ENCODE data around the gene QPCTL.
"Not testable (repeated sequence)": the region's sequence is repeated elsewhere in the genome, so short reads cannot be mapped to it uniquely, and the experiment has no call there.

QPCTL gene

DNA sequence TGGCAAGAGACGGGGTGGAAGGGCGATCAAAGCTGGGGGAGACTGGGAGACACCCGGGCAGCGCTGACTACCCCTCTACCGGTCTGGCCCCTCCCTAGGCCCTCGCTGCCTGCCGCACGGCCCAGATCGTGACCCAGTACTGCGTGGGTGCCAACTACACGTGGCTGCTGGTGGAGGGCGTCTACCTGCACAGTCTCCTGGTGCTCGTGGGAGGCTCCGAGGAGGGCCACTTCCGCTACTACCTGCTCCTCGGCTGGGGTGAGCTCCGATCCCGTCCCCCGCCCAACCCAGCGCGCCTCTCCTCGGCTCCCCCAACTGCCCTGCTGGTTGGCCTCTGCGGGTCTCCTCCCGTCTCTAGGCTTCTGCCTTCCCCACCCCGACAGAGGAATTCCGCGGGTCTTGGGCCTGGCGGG, 15.6 kb upstream of the QPCTL start:
- no peak for DNase-seq

DNA sequence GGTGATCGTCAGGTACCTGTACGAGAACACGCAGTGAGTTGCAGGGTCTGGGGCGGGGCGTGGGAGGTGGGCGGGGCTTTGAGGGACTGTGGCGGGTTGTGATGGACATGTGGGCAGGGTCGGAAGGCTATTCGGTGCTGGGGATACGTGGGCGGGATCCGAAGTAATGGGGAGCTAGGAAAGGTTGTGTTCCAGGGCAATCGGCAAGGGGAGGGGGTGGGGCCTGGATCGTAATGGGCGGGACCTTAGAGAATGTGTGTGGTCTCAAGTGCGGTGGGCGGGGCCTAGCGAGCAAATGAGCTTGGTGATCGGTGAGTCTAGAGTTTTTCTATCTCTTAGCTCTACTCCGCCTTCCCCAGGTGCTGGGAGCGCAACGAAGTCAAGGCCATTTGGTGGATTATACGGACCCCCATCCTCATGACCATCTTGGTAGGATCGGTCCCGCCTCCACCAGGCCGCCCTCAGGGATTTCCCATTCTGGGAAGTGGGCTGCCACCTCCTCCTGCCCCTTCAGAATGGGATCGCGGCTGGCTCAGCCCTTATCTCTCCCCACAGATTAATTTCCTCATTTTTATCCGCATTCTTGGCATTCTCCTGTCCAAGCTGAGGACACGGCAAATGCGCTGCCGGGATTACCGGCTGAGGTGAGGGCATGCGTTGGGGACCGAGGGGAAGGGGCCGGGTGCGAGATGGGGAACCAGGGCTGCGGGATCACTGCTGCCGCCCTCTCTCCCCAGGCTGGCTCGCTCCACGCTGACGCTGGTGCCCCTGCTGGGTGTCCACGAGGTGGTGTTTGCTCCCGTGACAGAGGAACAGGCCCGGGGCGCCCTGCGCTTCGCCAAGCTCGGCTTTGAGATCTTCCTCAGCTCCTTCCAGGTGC, 14.9 kb upstream of the QPCTL start:
- DNase-seq = peak; percentile 63

DNA sequence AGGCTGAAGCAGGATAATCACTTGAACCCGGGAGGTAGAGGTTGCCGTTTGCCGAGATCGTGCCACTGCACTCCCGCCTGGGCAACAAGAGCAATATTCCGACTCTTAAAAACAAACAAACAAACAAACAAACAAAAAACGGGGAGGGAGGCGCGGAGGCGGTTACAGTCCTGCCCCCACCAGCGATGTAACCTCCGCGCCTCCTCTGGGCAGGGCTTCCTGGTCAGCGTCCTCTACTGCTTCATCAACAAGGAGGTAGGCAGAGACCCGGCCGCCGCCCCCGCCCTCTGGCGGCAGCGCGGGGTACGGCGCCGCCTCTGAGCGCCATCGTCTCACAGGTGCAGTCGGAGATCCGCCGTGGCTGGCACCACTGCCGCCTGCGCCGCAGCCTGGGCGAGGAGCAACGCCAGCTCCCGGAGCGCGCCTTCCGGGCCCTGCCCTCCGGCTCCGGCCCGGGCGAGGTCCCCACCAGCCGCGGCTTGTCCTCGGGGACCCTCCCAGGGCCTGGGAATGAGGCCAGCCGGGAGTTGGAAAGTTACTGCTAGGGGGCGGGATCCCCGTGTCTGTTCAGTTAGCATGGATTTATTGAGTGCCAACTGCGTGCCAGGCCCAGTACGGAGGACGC, 11.0 kb upstream of the QPCTL start:
- peak; percentile 72 for DNase-seq

DNA sequence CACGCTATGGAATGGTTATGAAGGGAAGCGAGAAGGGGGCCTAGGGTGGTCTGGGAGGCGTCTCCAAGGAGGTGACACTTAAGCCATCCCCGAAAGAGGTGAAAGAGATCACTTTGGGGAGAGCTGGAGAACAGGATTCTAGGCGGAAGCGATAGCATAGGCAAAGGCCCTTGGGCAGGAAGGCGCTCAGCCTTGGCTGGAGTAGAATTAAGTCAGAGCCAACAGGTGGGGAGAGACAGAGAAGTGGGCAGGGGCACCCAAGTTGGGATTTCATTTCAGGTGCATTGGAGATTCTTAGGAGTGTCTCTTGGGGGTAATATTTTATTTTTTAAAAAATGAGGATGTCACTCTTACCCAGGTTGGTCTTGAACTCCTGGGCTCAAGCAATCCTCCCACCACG, 10.3 kb upstream of the QPCTL start:
- DNase-seq = no peak

DNA sequence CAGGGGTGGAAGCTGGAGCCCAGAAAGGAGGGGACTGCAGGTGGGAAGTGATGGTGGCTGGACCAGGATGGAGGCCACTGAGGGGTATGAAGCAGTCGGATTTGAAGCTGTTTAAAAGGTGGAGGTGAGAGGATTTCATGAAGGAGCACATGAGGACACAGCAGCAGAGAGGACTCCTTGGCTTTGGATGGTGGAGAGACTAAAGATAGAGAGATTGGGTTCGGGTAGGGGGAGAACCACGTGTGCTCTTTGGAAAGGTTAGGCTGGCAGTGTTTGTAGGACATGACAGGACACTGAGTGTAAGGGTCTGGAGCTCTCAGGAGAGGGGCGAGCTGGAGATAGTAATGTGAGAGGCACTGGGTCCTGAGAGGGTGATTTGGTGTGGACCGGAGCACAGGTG, 9.6 kb upstream of the QPCTL start:
- no peak for DNase-seq

DNA sequence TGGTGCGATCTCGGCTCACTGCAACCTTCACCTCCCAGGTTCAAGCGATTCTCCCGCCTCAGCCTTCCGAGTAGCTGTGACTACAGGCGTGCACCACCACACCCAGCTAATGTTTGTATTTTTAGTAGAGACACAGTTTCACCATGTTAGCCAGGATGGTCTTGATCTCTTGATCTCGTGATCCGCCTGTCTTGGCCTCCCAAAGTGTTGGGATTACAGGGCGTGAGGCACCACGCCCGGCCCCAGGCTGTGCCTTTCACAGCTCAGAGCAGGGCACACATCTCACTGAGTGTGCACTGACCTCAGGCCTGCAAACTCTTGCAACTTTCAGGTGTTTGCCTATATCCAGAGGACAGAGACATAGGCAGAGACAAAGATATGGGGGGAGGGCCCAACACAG, 7.4 kb upstream of the QPCTL start:
- not testable (repeated sequence) for DNase-seq

DNA sequence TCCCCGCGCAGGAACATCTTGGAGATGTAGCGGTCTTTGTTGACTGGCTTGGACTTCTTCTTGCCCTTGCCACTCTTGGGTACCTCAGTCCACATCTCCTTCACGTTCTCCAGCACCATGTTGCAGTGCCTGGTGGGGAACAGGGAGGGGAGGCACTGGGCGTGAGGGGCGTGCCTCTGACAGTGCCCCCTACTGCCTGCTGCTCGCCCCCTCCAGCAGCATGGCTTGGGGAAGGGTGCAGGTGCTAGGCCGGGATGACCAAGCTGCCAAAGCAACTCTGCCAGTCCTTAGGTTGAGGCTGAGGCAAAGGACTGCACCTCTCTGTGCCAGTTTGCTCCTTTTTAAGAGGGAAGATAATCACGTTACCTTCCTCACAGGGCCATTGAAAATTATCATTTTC, 4.9 kb upstream of the QPCTL start:
- DNase-seq = no peak

DNA sequence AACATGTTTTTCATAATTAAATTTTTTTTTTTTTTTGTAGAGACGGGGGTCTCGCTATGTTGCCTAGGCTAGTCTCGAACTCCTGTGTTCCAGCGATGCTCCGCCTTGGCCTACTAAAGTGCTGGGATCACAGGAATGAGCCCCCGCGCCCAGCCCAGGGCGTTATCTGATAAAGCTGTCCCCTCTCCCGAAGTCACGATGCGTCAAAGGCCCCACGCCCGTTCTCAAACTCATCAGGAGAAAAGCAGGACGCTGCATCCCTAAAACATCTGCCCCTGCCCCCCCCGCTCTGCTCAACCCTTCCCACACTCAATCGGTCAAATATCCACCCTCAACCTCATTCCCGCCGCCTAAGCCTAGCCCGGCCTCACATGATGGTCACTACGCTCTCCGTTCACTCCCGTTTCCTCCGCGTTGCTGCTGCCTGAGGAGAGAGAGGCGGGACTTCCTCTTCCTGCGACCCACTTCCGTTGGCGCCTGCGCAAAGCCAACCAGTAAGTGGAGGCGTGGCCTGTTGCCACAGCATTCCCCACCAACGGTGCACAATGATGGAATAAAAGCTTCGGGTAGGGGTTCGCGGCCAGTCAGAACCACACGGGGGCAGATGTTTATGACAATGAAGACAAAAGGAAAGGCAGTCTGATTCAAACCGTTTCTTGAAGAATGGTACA, 815 bp upstream of the QPCTL start, which contains the start of gene SNRPD2:
Gene SNRPD2 (minus strand): TSS at position 438 of the 671 bp plus-strand sequence. CDS start 65 bp downstream, at position 373.
- peak; percentile 96 for DNase-seq

DNA sequence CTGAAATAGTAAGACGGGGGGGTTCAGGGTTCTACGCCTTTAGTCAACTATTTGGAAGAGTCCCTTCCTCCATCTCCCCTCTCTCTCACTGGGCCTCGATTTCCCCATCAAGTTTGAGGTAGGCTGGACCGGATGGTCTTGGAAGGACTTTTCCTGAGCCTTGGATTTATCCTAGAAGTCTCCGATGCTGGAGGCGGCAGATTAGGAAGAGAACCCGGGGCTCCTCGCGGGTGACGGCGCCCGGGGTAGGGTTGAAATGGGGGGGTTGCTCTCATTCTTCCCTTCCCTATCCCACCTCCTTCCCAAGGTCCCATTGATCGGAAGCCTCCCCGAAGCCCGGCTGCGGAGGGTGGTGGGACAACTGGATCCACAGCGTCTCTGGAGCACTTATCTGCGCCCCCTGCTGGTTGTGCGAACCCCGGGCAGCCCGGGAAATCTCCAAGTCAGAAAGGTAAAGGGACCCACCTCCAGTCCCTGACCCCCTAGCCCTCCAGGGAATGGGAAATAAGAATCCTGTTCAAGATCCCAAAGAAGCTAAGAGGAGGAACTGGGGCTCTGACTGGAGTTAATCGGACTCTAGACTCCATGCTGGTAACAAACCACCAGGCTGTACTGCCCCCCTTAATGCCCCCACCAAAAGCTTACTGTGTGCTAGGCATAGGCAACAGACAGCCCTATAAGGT, 781 bp downstream of the QPCTL start:
- DNase-seq = peak; percentile 69

DNA sequence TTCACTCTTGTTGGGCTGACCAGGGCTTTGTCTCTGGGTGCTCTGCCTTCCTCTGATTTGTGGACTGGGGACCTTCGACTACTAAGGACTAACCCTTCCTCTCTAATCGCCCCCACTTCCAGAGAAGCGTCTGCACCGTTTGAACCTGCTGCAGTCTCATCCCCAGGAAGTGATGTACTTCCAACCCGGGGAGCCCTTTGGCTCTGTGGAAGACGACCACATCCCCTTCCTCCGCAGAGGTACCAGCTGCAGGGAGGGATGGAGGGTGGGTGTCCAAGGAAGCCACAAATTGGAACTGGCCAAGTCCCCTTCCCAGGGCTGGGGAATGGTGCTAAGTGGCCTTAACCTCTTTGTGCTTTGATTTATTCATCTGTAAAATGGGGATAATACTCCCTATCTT, 9.2 kb downstream of the QPCTL start:
- DNase-seq = no peak

DNA sequence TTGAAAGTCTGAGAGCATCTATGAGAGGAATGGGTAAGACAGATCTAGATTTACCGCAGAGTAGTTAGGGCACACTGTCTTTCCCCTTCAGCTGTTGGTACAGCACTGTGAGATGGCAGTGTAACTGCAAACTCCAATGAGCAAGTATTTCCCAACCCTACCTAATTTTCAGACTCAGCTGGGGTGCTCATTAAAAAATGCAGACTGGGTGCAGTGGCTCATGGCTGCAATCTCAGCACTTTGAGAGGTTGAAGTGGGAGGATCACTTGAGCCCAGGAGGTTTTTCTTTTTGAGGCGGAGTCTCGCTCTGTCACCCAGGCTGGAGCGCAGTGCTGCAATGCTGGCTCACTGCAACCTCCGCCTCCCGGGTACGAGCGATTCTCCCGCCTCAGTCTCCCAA, 12.6 kb downstream of the QPCTL start:
- DNase-seq = no peak

DNA sequence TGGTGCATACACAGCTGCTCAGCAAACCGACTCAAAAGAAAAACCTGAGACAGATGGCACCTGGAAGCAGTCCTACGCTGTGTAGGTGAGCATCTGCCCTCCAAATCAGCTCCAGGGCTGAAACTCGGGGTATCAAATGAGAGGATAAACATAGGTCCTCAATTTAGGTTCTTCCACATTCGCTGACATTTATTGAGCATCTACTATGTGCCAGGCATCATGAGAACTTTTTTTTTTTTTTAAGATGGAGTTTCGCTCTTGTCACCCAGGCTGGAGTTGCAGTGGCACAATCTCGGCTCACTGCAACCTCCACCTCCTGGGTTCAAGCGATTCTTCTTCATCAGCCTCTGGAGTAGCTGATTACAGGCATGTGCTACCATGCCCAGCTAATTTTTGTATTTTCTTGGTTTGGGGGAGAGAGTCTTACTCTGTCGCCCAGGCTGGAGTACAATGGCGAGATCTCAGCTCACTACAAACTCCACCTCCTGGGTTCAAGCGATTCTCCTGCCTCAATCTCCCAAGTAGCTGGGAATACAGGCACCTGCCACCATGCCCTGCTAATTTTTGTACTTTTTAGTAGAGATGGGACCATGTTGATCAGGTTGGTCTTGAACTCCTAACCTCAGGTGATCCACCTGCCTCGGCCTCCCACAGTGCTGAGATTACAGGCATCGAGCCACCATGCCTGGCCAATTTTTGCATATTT, 13.4 kb downstream of the QPCTL start:
- no peak for DNase-seq

DNA sequence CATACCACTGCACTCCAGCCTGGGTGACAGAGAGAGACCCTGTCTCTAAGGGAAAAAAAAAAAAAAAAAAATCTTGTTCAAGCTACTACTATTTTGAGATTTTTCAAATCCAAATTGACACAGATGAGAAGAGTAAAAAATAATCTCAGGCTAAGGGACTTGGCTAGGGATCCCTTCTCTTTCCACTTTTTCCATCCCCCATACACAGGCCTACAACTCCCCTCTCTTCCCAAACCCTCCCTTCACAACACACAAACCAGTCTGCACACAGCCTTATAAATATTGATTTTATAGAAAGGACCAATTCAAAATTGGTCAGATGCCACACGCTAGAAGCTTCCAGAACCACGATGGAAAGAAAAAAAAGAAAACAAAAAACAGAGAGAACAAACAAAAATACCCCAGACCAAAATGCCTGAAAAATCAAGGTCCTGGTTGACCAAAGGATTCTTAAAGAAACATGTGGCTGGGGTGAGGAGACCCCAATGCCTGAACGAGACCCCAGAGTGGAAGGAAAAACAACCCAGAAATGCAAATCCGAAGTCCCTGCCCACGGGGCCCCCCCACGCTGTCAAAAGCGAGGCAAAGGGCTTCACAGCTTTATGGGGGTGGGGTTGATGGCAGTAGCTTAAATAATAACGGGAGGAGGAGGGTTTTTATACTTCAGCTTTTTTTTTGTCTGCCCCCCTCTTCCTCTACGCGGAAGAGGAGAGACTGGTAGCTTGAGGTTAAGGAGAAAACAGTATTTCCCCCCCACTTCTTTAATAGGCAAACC, 18.1 kb downstream of the QPCTL start:
- no peak for DNase-seq

DNA sequence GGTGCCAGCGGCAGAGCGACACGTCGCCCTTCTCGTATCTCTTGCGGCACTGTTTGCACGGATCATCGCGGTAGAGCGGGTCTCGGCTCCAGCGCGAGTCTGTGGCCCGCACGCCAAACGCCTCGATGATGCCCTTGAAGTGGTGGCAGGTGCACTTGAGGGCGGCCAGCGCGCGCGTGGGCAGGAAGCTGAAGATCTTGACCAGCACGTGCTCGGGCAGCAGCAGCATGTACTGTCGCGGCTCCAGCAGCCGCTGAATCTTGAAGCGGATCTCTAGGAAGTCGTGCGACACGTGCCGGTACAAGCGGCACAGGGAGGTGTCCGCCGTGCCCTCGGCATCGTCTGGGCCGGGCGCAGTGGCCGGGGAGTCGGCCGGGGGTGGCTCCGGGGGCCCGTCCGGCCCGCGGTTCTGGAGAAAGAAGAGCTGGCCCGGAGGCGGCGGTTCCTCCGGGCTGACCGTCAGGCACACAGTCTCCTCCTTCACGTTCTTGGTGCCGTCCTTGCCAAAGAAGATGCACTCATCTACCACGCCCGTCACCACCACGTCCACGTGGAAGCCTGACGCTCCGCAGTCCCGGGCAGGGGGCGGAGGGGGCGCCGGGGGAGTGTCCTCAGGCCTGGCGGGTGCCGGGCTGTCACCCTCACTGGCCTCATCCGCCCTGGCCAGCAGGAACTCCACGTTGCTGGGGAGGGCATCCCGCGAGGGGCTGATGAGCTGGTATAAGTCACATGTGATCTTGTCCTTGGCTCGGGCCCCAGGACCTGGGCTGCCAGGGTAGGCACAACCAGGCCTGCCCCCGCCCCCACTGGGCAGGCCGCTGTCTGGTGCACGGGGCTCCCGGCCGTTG, 19.6 kb downstream of the QPCTL start:
- DNase-seq = no peak

DNA sequence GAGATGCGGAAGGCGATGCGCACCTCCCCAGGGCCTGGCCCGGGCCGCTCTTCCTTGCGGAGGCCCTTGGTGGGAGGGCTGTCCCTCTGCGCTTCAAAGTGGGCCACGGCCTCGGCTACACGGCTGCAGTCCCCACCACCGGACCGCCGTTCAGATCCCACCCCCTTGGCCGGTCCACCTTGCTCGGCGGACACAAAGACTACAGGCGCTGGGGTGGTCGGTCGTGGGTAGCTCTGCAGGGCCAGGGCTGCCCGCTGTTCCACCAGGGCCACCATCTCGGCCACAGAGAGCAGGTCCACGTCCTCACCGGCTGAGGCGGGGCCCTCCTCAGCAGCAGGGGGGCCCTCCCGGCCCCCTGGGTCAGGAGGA, 20.2 kb downstream of the QPCTL start:
- DNase-seq = no peak

DNA sequence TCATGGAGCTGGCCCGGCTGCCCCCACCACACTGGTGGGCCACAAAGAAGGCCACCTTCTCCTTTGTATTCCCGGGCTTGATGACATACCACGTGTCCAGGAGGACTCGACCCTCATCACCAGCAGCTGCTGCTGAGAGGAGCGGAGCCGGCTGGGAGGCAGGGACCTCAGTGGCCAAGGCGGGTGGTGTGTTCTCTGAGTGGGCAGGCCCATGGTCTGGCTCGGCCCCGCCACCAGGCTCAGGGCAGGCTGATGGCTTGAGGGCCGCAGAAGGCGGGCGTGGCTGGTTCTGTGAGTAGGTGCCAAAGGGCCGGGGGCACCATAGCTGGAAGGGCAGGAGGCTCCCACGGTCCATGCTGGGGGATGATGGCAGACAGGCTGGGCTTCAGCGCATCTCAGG, 20.7 kb downstream of the QPCTL start:
- no peak for DNase-seq

DNA sequence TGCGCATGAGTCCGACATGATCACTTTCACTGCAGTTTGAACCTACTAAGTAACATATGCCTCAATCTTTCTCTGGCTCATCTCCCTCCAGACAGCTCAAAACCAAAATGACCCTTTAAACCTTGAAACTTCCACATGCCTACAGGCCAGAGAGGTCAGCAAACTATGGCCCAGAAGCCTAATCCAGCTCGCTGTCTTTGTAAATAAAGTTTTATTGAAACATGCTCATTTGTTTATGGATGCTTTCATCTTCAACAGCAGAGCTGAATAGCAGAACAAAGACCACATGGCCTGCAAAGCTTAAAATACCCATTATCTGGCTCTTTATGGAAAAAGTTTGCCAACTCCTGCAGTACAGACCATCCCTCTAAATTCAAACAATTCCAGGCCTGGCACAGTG, 22.7 kb downstream of the QPCTL start:
- DNase-seq = no peak

DNA sequence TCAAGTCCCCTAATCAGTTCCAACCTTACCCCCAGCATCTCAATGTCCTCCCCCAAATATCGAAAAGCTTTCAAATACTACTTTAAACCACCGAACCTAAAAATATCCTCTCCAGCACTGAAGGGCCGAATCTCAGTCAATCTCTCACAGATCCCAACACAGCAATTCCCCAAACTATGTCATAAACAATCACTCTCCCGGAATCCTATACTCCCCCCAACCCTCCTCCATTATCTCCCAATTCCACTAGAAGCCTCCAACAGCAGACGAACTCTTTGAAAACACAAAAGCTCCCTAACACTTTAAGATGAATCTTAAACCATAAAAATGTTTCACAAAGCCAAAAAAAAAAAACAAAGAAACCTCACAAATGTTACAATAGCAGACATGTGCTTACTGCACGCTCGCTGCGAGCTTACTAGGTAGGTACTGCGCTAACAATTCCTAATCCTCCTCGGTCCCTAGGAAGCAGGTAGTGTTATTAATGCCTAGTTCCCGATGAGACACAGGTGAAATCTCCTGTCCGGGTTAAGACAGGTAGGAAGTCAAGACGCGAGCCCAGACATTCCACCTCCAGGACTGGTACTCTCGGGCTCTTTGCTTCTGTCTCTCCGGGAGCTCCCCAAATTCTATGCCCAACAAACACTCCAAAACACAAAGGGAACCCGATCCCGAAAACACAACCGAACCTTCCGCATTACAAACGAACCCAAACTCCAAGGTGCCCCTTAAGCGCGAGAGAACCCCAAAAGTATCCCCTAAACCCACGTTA, 24.1 kb downstream of the QPCTL start:
- no peak for DNase-seq

DNA sequence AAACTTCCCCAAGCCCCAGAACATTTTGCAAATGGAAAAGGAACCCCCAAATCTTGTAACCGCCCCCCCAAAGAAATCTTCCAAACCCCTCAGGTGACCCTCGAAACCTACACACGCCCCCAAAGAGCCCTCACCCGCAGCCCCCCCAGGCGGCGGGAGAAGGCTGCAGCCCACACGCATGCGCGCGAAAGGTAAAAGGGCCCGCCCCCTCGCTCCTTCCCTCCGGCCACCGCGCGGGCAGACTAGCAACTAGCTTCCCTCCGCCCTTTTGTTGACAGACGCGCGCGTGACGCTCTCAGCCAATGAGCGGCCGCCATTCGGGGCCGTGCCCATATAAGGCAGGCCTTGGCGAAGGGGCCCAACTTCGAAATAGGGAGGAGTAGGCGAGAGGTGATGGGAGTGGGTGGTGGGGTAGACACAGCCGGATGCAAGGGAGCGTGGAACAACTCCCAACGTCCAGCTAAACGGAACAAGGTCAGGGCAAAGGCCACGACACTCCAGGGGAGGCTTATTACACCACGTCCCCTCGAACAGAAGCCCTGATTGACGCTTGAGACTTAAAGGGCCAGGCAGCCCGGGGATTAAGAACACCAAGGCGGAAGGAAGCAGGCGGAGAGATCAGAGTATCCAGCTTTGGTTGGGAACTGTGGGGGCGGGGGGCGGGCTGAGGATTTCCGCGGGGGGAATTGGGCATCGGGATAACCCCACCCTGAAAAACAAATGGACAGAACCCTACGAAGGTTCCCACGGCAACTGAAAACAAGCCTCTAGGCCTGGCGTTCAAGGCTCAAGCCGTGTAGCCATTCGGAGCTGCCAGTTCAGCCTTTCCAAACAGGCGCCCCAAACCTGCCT, 24.9 kb downstream of the QPCTL start:
- DNase-seq = peak; percentile 99
